CD4-positive, CD25-positive, alpha-beta regulatory T cell (primary cell): Measurements from ENCODE around the gene RNASE11. TPM values are rescaled to one million over a fixed set of nuclear protein-coding genes. Genes with fewer than 3 reads are reported as not detected.

Experiments
- ATAC-seq, 2 donors: fragments of 150-1000 bp; cut with Tn5 transposase; one replicate each; pipeline ENCODE4 v1.10.0; 2021; ENCODE audit warnings: low read depth in 2 of 2, moderate number of reproducible peaks in 2 of 2, moderate library complexity in 1 of 2
- DNase-seq, 3 donors: peaks; one replicate each; pipeline versions ENCODE4 v3.0.0 to v3.0.0-alpha.2; 2012 to 2022; ENCODE audit warnings: mixed read lengths in 1 of 3
- H3K27ac ChIP-seq: one replicate; pipeline ENCODE4 v1.7.0; 2013; ENCODE audit warnings: mild to moderate bottlenecking, low read length; ENCODE audit not compliant: insufficient read depth, poor library complexity, severe bottlenecking
- H3K27me3 ChIP-seq: one replicate; pipeline ENCODE4 v1.7.0; 2013; ENCODE audit warnings: low read length; ENCODE audit not compliant: control insufficient read depth, insufficient read depth
- H3K36me3 ChIP-seq: one replicate; pipeline ENCODE4 v1.7.0; 2013; ENCODE audit warnings: mild to moderate bottlenecking, low read length, moderate library complexity; ENCODE audit not compliant: control insufficient read depth, insufficient read depth
- H3K4me1 ChIP-seq: 2 replicates; pipeline ENCODE4 v1.7.0; 2013; ENCODE audit warnings: mild to moderate bottlenecking, low read length; ENCODE audit not compliant: insufficient read depth, control insufficient read depth, poor library complexity, severe bottlenecking
- H3K4me3 ChIP-seq: one replicate; pipeline ENCODE4 v1.7.0; 2013; ENCODE audit warnings: low read depth, mild to moderate bottlenecking, low read length, moderate library complexity
- H3K9me3 ChIP-seq, 2 experiments: 1 replicate in 1 of 2; 2 replicates in 1 of 2; pipeline ENCODE4 v1.7.0; 2013; ENCODE audit warnings: low read length in 2 of 2, mild to moderate bottlenecking in 1 of 2, moderate library complexity in 1 of 2; ENCODE audit not compliant: control insufficient read depth in 2 of 2
- H3K27ac Mint-ChIP-seq, 3 donors: one replicate each; pipeline ENCODE4 v1.8.0; 2020 to 2022; ENCODE audit warnings: mild to moderate bottlenecking in 3 of 3, mixed read lengths in 3 of 3, moderate library complexity in 2 of 3
- H3K27me3 Mint-ChIP-seq: one replicate; pipeline ENCODE4 v1.8.0; 2022; ENCODE audit warnings: mild to moderate bottlenecking, mixed read lengths
- H3K36me3 Mint-ChIP-seq: one replicate; pipeline ENCODE4 v1.8.0; 2020; ENCODE audit warnings: mixed read lengths
- H3K4me1 Mint-ChIP-seq, 4 donors: one replicate each; pipeline ENCODE4 v1.8.0; 2020 to 2022; ENCODE audit warnings: mixed read lengths in 4 of 4, mild to moderate bottlenecking in 1 of 4
- H3K4me3 Mint-ChIP-seq, 4 donors: one replicate each; pipeline ENCODE4 v1.8.0; 2020 to 2022; ENCODE audit warnings: mild to moderate bottlenecking in 4 of 4, mixed read lengths in 4 of 4, moderate library complexity in 3 of 4
- H3K9me3 Mint-ChIP-seq, 7 donors: one replicate each; pipeline ENCODE4 v1.8.0; 2020 to 2022; ENCODE audit warnings: mixed read lengths in 7 of 7, mild to moderate bottlenecking in 3 of 7, moderate library complexity in 2 of 7
- polyA plus RNA-seq, 4 donors: library from polyadenylated mRNA; unstranded; fragments of 300-500 nt; fragmentation: Illumina TruSeq; gene quantifications; one replicate each; pipeline ENCODE4 v1.2.3, GENCODE V29; 2021
- total RNA-seq: library from RNA; stranded (reverse); gene quantifications from one replicate; pipeline ENCODE4 v1.2.3, GENCODE V29; 2022

RNASE11 gene
- total RNA-seq = not detected
- not detected for polyA plus RNA-seq

- H3K4me1 ChIP-seq = no peaks in the 10 kb centered on the region
- H3K27ac Mint-ChIP-seq = no peak within 1 kb of the TSS
These were observed at the start of gene RNASE11 for GRCh38 chr14:20587489-20588154. RNASE11 (minus strand) TSS chr14:20588001.

GRCh38 chr14:20632831-20633691 lies 45.3 kb upstream of the RNASE11 start:
- H3K27ac ChIP-seq = no peak overlapping the region
- Mint-ChIP-seq H3K36me3 (no peaks in the 10 kb centered on the region), H3K27ac (peak overlapping the region; percentile 80 to 85 (median 83)), H3K9me3 (peaks cover 0 to 16% (median 0%) of the 10 kb centered on the region in 7 donors), H3K4me3 (peak overlapping the region; percentile 86 to 89 (median 89)), H3K4me1 (peaks cover 12 to 55% (median 22%) of the 10 kb centered on the region in 4 donors), H3K27me3 (peaks cover 83% of the 10 kb centered on the region)
- H3K27me3 ChIP-seq = peaks cover 69% of the 10 kb centered on the region
- peak overlapping the region; percentile 60 for H3K4me3 ChIP-seq
- ATAC-seq (peak; percentile 41 to 47), DNase-seq (peak; percentile 29 to 76 (median 70))
- no peaks in the 10 kb centered on the region for H3K36me3 ChIP-seq
- peaks cover 0 to 3% of the 10 kb centered on the region in 2 experiments for H3K9me3 ChIP-seq
- peaks cover 23% of the 10 kb centered on the region for H3K4me1 ChIP-seq

More at GRCh38 chr14:20587489-20588154, at the start of gene RNASE11:
- Histone ChIP-seq H3K9me3 (no peaks in the 10 kb centered on the region), H3K27me3 (peaks cover 25% of the 10 kb centered on the region), H3K4me3 (no peak within 1 kb of the TSS), H3K27ac (no peak within 1 kb of the TSS), H3K36me3 (no peaks in the 10 kb centered on the region)
- DNase-seq = no peak
- H3K9me3 Mint-ChIP-seq = peaks cover 0 to 6% (median 0%) of the 10 kb centered on the region in 7 donors
- H3K4me3 Mint-ChIP-seq = no peak within 1 kb of the TSS
- peaks cover 0 to 5% (median 2%) of the 10 kb centered on the region in 4 donors for H3K4me1 Mint-ChIP-seq
- H3K27me3 Mint-ChIP-seq = peaks cover 27% of the 10 kb centered on the region
- no peak for ATAC-seq
- H3K36me3 Mint-ChIP-seq = no peaks in the 10 kb centered on the region

GRCh38 chr14:20632448-20632830 lies 44.6 kb upstream of the RNASE11 start:
- H3K36me3 ChIP-seq = no peaks in the 10 kb centered on the region
- Mint-ChIP-seq H3K27ac (peak overlapping the region; percentile 80 to 85 (median 83)), H3K4me3 (peak overlapping the region; percentile 86 to 89 (median 89)), H3K36me3 (no peaks in the 10 kb centered on the region), H3K27me3 (peaks cover 87% of the 10 kb centered on the region), H3K9me3 (peaks cover 0 to 18% (median 0%) of the 10 kb centered on the region in 7 donors), H3K4me1 (peaks cover 15 to 61% (median 26%) of the 10 kb centered on the region in 4 donors)
- ATAC-seq = no peak
- peak in 1 of 3 donors; percentile 23 for DNase-seq
- H3K4me1 ChIP-seq = peaks cover 23% of the 10 kb centered on the region
- H3K27me3 ChIP-seq = peaks cover 74% of the 10 kb centered on the region
- peaks cover 0 to 3% of the 10 kb centered on the region in 2 experiments for H3K9me3 ChIP-seq
- no peak overlapping the region for H3K27ac ChIP-seq
- H3K4me3 ChIP-seq = peak overlapping the region; percentile 60

DNA sequence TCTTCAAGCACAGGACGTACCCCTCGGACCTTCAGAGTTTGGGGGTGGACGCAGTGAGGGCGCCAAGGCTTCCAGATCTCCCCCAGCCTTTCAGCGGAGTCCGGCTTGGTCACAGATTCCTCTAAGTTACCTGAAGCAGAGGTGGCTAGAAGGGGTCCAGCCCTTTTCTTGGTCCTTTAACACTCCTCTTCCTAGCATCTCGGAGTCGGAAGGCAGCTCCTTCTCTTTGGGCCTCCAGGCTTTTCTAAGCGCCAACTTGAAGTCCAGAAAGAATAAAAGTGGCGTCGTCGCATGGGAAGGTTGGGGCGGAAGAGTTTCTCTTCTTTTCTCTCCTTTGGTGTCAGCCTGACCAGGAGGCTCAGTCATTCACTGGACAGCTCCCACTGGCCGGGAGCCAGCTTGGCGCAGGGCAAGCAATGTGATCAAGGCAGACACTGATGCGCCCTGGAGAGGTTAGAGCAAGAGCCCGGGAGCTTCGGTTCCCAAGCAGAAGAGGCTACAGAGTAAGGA lies 44.1 kb upstream of the RNASE11 start:
- Histone ChIP-seq H3K4me1 (peaks cover 23% of the 10 kb centered on the region), H3K9me3 (peaks cover 0 to 3% of the 10 kb centered on the region in 2 experiments), H3K4me3 (peak overlapping the region; percentile 67), H3K36me3 (no peaks in the 10 kb centered on the region), H3K27ac (no peak overlapping the region), H3K27me3 (peaks cover 76% of the 10 kb centered on the region)
- no peak for ATAC-seq
- Mint-ChIP-seq H3K27ac (peak overlapping the region in 1 of 3 donors; percentile 32), H3K27me3 (peaks cover 91% of the 10 kb centered on the region), H3K9me3 (peaks cover 0 to 19% (median 0%) of the 10 kb centered on the region in 7 donors), H3K4me1 (peaks cover 15 to 66% (median 27%) of the 10 kb centered on the region in 4 donors), H3K36me3 (no peaks in the 10 kb centered on the region), H3K4me3 (peak overlapping the region; percentile 49 to 89 (median 88))
- no peak for DNase-seq

DNA sequence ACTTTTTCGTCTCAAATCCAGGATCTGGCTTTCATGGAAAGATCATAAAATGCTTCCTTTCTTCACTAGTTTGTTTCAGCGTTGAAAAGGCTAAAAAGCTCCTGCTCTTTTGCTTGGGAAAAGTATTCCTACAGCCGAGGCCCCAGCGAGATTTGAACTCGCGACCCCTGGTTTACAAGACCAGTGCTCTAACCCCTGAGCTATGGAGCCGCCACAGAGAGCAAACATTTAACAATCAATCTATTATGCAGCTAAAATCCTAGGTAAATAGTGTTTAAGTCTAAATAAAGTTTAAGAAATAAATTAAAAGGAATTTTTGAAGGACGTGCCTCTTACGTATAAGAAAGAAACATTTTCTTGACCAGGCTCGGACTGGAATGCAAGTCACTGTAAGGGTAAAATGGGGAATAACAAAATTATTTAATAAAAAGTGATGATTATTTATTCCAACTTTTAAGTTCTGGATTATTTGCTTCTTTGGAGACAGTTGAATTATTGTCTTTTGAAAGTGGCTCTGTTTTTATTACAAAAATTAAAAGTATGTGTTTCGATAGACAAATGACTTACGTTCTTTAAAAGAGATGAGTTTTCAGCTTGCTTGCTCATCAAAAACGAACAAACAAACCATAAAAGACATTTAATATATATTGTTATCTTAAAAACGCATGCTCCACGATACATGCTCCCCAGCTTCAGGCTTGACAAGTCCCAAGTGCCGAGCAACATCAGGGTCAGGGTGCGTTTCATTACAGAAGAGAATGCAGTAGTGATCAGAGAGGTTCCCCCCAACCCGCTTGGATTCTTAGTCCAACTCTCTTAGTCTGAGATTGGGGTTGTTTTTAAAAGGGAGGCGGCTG lies 43.5 kb upstream of the RNASE11 start:
- peaks cover 0 to 19% (median 0%) of the 10 kb centered on the region in 7 donors for H3K9me3 Mint-ChIP-seq
- Histone ChIP-seq H3K4me1 (peaks cover 27% of the 10 kb centered on the region), H3K27me3 (peaks cover 76% of the 10 kb centered on the region), H3K36me3 (no peaks in the 10 kb centered on the region), H3K4me3 (peak overlapping the region; percentile 67), H3K9me3 (peaks cover 0 to 3% of the 10 kb centered on the region in 2 experiments), H3K27ac (no peak overlapping the region)
- H3K4me3 Mint-ChIP-seq = peak overlapping the region; percentile 61 to 89 (median 88)
- peaks cover 91% of the 10 kb centered on the region for H3K27me3 Mint-ChIP-seq
- no peak for ATAC-seq
- no peaks in the 10 kb centered on the region for H3K36me3 Mint-ChIP-seq
- H3K27ac Mint-ChIP-seq = peak overlapping the region; percentile 59 to 82 (median 76)
- H3K4me1 Mint-ChIP-seq = peaks cover 15 to 73% (median 27%) of the 10 kb centered on the region in 4 donors
- DNase-seq = peak; percentile 20 to 64 (median 57)

DNA sequence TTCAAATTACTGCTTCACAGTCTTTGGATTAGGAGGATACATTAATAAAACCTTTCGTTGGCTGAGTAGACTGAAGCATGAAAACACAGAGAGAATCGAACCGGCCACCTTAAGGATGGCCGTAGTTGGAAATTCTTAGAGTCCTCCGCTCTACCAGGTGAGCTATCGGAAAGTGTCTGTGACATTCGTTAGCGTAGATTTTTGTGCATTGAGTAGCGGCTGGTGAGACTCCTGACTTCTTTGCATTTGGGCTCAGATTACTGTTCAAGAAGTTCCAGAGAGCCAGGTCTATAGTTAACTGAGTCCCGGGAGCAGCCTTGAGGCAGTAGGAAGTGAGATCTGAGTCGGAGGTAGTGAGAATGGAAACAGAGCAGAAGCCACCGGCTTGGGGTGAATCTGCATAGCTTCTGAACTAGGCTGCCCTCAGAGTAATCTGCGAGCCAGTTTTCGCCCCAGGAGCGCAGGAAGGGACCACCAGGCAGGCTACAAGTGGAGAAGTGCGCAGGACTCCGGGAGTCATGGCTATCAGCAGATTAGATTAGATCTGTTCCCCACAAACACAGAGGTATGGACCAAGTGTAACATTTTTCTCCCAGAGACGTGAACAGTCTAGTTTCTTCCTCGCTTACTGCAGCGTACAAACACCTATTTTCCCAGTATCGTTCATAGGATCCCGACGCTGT lies 42.7 kb upstream of the RNASE11 start:
- H3K27ac Mint-ChIP-seq = peak overlapping the region; percentile 59 to 82 (median 76)
- peaks cover 33% of the 10 kb centered on the region for H3K4me1 ChIP-seq
- peak in 1 of 2 donors; percentile 9 for ATAC-seq
- DNase-seq = peak in 2 of 3 donors; percentile 33 to 42
- peaks cover 75% of the 10 kb centered on the region for H3K27me3 ChIP-seq
- H3K4me3 ChIP-seq = peak overlapping the region; percentile 67
- peaks cover 89% of the 10 kb centered on the region for H3K27me3 Mint-ChIP-seq
- H3K36me3 ChIP-seq = no peaks in the 10 kb centered on the region
- peaks cover 17 to 80% (median 30%) of the 10 kb centered on the region in 4 donors for H3K4me1 Mint-ChIP-seq
- peaks cover 0 to 19% (median 3%) of the 10 kb centered on the region in 7 donors for H3K9me3 Mint-ChIP-seq
- no peaks in the 10 kb centered on the region for H3K36me3 Mint-ChIP-seq
- no peak overlapping the region for H3K27ac ChIP-seq
- peaks cover 0 to 3% of the 10 kb centered on the region in 2 experiments for H3K9me3 ChIP-seq
- H3K4me3 Mint-ChIP-seq = peak overlapping the region; percentile 61 to 85 (median 75)
